H9 (cell line): ENCODE data around the gene ATP7B. TPM values are rescaled to one million over a fixed set of nuclear protein-coding genes. Genes with fewer than 3 reads are reported as not detected.

ENCODE experiments used
- DNase-seq: peaks from one replicate; pipeline ENCODE4 v3.0.0-alpha.2; 2017
- H2AFZ ChIP-seq: one replicate; pipeline ENCODE4 v1.6.1; 2013; ENCODE audit warnings: mild to moderate bottlenecking, low read length, control low read depth, moderate library complexity
- H2AK5ac ChIP-seq: 2 replicates; pipeline ENCODE4 v1.6.1; 2013; ENCODE audit warnings: low read length, control low read depth, mixed read lengths; ENCODE audit not compliant: insufficient read length
- H2BK120ac ChIP-seq: one replicate; pipeline ENCODE4 v1.6.1; 2013; ENCODE audit warnings: low read depth, mild to moderate bottlenecking, low read length, control low read depth, inconsistent platforms; ENCODE audit not compliant: poor library complexity, severe bottlenecking
- H2BK12ac ChIP-seq: 2 replicates; pipeline ENCODE4 v1.6.1; 2013; ENCODE audit warnings: low read length, control low read depth, mixed read lengths, low read depth; ENCODE audit not compliant: insufficient read length
- H2BK15ac ChIP-seq: 2 replicates; pipeline ENCODE4 v1.6.1; 2013; ENCODE audit warnings: low read depth, low read length, control low read depth
- H2BK20ac ChIP-seq: one replicate; pipeline ENCODE4 v1.6.1; 2013; ENCODE audit warnings: low read depth, mild to moderate bottlenecking, low read length, control low read depth, inconsistent platforms; ENCODE audit not compliant: poor library complexity, severe bottlenecking
- H2BK5ac ChIP-seq: 2 replicates; pipeline ENCODE4 v1.6.1; 2013; ENCODE audit warnings: low read length, control low read depth, mixed read lengths; ENCODE audit not compliant: insufficient read length
- H3K14ac ChIP-seq: 2 replicates; pipeline ENCODE4 v1.6.1; 2013; ENCODE audit warnings: low read length, control low read depth; ENCODE audit not compliant: insufficient read depth
- H3K18ac ChIP-seq: 2 replicates; pipeline ENCODE4 v1.6.1; 2013; ENCODE audit warnings: low read depth, mild to moderate bottlenecking, mixed read lengths, low read length, control low read depth; ENCODE audit not compliant: insufficient read length
- H3K23ac ChIP-seq: 2 replicates; pipeline ENCODE4 v1.6.1; 2013; ENCODE audit warnings: low read length, control low read depth, mixed read lengths, low read depth; ENCODE audit not compliant: insufficient read length
- H3K23me2 ChIP-seq: 2 replicates; pipeline ENCODE4 v1.6.1; 2013; ENCODE audit warnings: low read depth, mild to moderate bottlenecking, mixed read lengths, low read length, control low read depth; ENCODE audit not compliant: insufficient read length, poor library complexity, severe bottlenecking
- H3K27ac ChIP-seq: 2 replicates; pipeline ENCODE4 v1.5.1; 2013; ENCODE audit warnings: low read length, control low read depth, mixed read lengths, low read depth; ENCODE audit not compliant: insufficient read length
- H3K27me3 ChIP-seq: 2 replicates; pipeline ENCODE4 v1.6.1; 2013; ENCODE audit warnings: low read length, control low read depth, inconsistent platforms; ENCODE audit not compliant: insufficient read depth
- H3K4ac ChIP-seq: 2 replicates; pipeline ENCODE4 v1.6.1; 2013; ENCODE audit warnings: low read depth, mild to moderate bottlenecking, control low read depth, inconsistent platforms, low read length, moderate library complexity
- H3K4me1 ChIP-seq: 2 replicates; pipeline ENCODE4 v1.6.1; 2013; ENCODE audit warnings: low read length, control low read depth, inconsistent platforms; ENCODE audit not compliant: insufficient read depth
- H3K4me2 ChIP-seq: 2 replicates; pipeline ENCODE4 v1.6.1; 2013; ENCODE audit warnings: low read length, control low read depth, mixed read lengths; ENCODE audit not compliant: insufficient read length, insufficient read depth
- H3K56ac ChIP-seq: 2 replicates; pipeline ENCODE4 v1.6.1; 2013; ENCODE audit warnings: low read depth, mild to moderate bottlenecking, mixed read lengths, low read length, control low read depth; ENCODE audit not compliant: insufficient read length
- H3K79me1 ChIP-seq: 2 replicates; pipeline ENCODE4 v1.6.1; 2013; ENCODE audit warnings: low read depth, mild to moderate bottlenecking, moderate library complexity, low read length, control low read depth, inconsistent platforms; ENCODE audit not compliant: insufficient read depth, poor library complexity, severe bottlenecking
- H3K79me2 ChIP-seq: 2 replicates; pipeline ENCODE4 v1.6.1; 2013; ENCODE audit warnings: low read length, control low read depth, inconsistent platforms; ENCODE audit not compliant: insufficient read depth
- H3K9ac ChIP-seq: 2 replicates; pipeline ENCODE4 v1.6.1; 2013; ENCODE audit warnings: low read length, control low read depth, mixed read lengths; ENCODE audit not compliant: insufficient read length; ENCODE audit errors: extremely low read depth
- H3K9me3 ChIP-seq: one replicate; pipeline ENCODE4 v1.6.1; 2013; ENCODE audit warnings: low read depth, low read length, inconsistent platforms; ENCODE audit not compliant: control insufficient read depth
- H3T11ph ChIP-seq: one replicate; pipeline ENCODE4 v1.6.1; 2013; ENCODE audit warnings: mild to moderate bottlenecking, low read length, control low read depth, inconsistent platforms
- H4K20me1 ChIP-seq: one replicate; pipeline ENCODE4 v1.6.1; 2013; ENCODE audit not compliant: control insufficient read depth, insufficient read length, insufficient read depth
- H4K5ac ChIP-seq: 2 replicates; pipeline ENCODE4 v1.6.1; 2013; ENCODE audit warnings: low read depth, mild to moderate bottlenecking, mixed read lengths, low read length, control low read depth; ENCODE audit not compliant: insufficient read length
- H4K8ac ChIP-seq: replicated peaks from 2 replicates; pipeline ENCODE4 v1.6.1; 2013; ENCODE audit warnings: low read length, control low read depth, mixed read lengths, low read depth; ENCODE audit not compliant: insufficient read length
- H4K91ac ChIP-seq: 2 replicates; pipeline ENCODE4 v1.6.1; 2013; ENCODE audit warnings: low read depth, mild to moderate bottlenecking, moderate library complexity, mixed read lengths, low read length, control low read depth; ENCODE audit not compliant: insufficient read length
- H3K27ac Mint-ChIP-seq, 3 experiments: 2 replicates in 2 of 3; 3 replicates in 1 of 3; pipeline ENCODE4 v1.8.0; 2020 to 2021; ENCODE audit warnings: mixed read lengths in 3 of 3, mild to moderate bottlenecking in 1 of 3, moderate library complexity in 1 of 3
- H3K27me3 Mint-ChIP-seq: 2 replicates; pipeline ENCODE4 v1.8.0; 2021; ENCODE audit warnings: low read depth, mild to moderate bottlenecking, moderate library complexity, mixed read lengths
- H3K36me3 Mint-ChIP-seq, 3 experiments: 2 replicates in 2 of 3; 3 replicates in 1 of 3; pipeline ENCODE4 v1.8.0; 2020 to 2021; ENCODE audit warnings: low read depth in 3 of 3, mixed read lengths in 3 of 3; ENCODE audit not compliant: insufficient read depth in 1 of 3
- H3K4me1 Mint-ChIP-seq, 2 experiments: 2 replicates each; pipeline ENCODE4 v1.8.0; 2020; ENCODE audit warnings: mixed read lengths in 2 of 2
- H3K4me3 Mint-ChIP-seq, 2 experiments: 2 replicates in 1 of 2; 3 replicates in 1 of 2; pipeline ENCODE4 v1.8.0; 2020 to 2021; ENCODE audit warnings: mild to moderate bottlenecking in 2 of 2, mixed read lengths in 2 of 2, moderate library complexity in 1 of 2
- H3K9me3 Mint-ChIP-seq, 2 experiments: 2 replicates in 1 of 2; 3 replicates in 1 of 2; pipeline ENCODE4 v1.8.0; 2020; ENCODE audit warnings: mild to moderate bottlenecking in 2 of 2, mixed read lengths in 2 of 2, moderate library complexity in 1 of 2
- WGBS: extraction: QIAGEN DNeasy Blood & Tissue Kit; methylation state at CpG from one replicate; pipeline ENCODE4 v1.1.7; 2013; ENCODE audit warnings: missing lambda C conversion rate, low lambda C conversion rate, mixed read lengths; ENCODE audit not compliant: insufficient read length; ENCODE audit errors: extremely low coverage; 5-methylcytosine and 5-hydroxymethylcytosine counted together
- total RNA-seq: library from RNA; stranded (reverse); gene quantifications from 2 replicates; pipeline ENCODE4 v1.2.1, GENCODE V29; 2021
- TF ChIP-seq, protein P1 (sequence below): fragments of 200-600 bp; sonication (generic); conservative IDR thresholded peaks from 3 replicates; pipeline ENCODE4 v1.8.0; 2021; ENCODE audit warnings: antibody characterized with exemption, mild to moderate bottlenecking

The ATP7B gene
- total RNA-seq, 1 experiment from 2014 or later: 5.8 TPM

DNA sequence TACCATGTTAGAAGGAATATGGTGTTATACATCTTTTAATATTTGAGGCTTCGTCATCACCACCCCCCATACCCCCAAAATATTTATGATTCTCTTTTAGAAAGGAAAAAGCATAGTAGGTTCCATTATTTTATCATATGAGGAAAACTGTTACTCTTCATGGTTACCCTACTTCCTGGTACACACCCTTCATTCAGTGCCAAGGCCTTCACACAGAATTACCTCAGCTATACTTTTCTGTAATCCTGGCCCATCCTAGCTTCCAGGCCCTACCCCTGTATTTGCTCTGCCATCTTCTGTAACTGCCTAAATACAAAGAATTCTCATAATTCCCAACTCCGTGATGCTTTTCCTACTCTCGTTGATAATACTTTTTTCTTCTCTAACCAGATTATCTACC, 8.9 kb upstream of the ATP7B start:
- no peaks in the 10 kb centered on the region for H3K4me1 ChIP-seq
- peaks cover 41 to 86% (median 77%) of the 10 kb centered on the region in 3 experiments for H3K36me3 Mint-ChIP-seq

More for the DNA sequence above, 8.9 kb upstream of the ATP7B start:
- H3K56ac ChIP-seq: no peak overlapping the region
- H3K14ac ChIP-seq: no peak overlapping the region
- no peak overlapping the region for H3K18ac ChIP-seq
- no peak overlapping the region for H4K5ac ChIP-seq
- no peak overlapping the region for H2BK20ac ChIP-seq
- H3T11ph ChIP-seq: no peak overlapping the region
- peaks cover 2% of the 10 kb centered on the region for H3K79me1 ChIP-seq
- Mint-ChIP-seq H3K4me3 (no peak overlapping the region), H3K27me3 (no peaks in the 10 kb centered on the region), H3K9me3 (peaks cover 6 to 8% of the 10 kb centered on the region in 2 experiments), H3K27ac (no peak overlapping the region), H3K4me1 (no peaks in the 10 kb centered on the region)
- H2BK120ac ChIP-seq: no peak overlapping the region
- no CpG with 5 or more reads among the region's 3 CpGs for WGBS
- no peaks in the 10 kb centered on the region for H4K20me1 ChIP-seq
- no peak overlapping the region for H2BK5ac ChIP-seq
- no peak overlapping the region for H4K8ac ChIP-seq
- peaks cover under 1% of the 10 kb centered on the region; the same call in 1 of the 2 replicates for H3K79me2 ChIP-seq
- no peak overlapping the region for H3K4me2 ChIP-seq
- no peak for DNase-seq
- H3K23ac ChIP-seq: no peak overlapping the region
- no peaks in the 10 kb centered on the region for H3K9me3 ChIP-seq
- H2BK12ac ChIP-seq: no peak overlapping the region
- H2BK15ac ChIP-seq: no peak overlapping the region
- no peak overlapping the region for H3K9ac ChIP-seq
- H2AFZ ChIP-seq: no peak overlapping the region
- no peaks in the 10 kb centered on the region for H3K23me2 ChIP-seq
- no peak overlapping the region for H3K4ac ChIP-seq
- TF ChIP-seq, protein P1, sequence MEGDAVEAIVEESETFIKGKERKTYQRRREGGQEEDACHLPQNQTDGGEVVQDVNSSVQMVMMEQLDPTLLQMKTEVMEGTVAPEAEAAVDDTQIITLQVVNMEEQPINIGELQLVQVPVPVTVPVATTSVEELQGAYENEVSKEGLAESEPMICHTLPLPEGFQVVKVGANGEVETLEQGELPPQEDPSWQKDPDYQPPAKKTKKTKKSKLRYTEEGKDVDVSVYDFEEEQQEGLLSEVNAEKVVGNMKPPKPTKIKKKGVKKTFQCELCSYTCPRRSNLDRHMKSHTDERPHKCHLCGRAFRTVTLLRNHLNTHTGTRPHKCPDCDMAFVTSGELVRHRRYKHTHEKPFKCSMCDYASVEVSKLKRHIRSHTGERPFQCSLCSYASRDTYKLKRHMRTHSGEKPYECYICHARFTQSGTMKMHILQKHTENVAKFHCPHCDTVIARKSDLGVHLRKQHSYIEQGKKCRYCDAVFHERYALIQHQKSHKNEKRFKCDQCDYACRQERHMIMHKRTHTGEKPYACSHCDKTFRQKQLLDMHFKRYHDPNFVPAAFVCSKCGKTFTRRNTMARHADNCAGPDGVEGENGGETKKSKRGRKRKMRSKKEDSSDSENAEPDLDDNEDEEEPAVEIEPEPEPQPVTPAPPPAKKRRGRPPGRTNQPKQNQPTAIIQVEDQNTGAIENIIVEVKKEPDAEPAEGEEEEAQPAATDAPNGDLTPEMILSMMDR: no peak
- H4K91ac ChIP-seq: no peak overlapping the region
- H3K27me3 ChIP-seq: no peaks in the 10 kb centered on the region
- H2AK5ac ChIP-seq: no peak overlapping the region
- H3K27ac ChIP-seq: no peak overlapping the region
